GM12878 (cell line): Measurements from ENCODE around the gene NR6A1.

Source experiments
- E4F1 ChIP-seq: fragments of 450-650 bp; IDR thresholded peaks from 2 replicates; pipeline ENCODE4 v1.6.1; 2018; ENCODE audit warnings: borderline replicate concordance, mild to moderate bottlenecking; ENCODE audit not compliant: partially characterized antibody
- ETV6 ChIP-seq, 2 experiments: fragments of 450-650 bp in 1 of 2; IDR thresholded peaks in 1 of 2; conservative IDR thresholded peaks in 1 of 2; 2 replicates each; pipeline ENCODE4 v1.6.1; 2014; ENCODE audit warnings: antibody characterized with exemption in 1 of 2, borderline replicate concordance in 1 of 2, low read depth in 1 of 2, mild to moderate bottlenecking in 1 of 2, moderate library complexity in 1 of 2
- KDM1A ChIP-seq: fragments of 200-600 bp; sonication (generic); IDR thresholded peaks from 2 replicates; pipeline ENCODE4 v1.6.1; 2016; ENCODE audit warnings: borderline replicate concordance
- NBN ChIP-seq: fragments of 450-650 bp; IDR thresholded peaks from 2 replicates; pipeline ENCODE4 v1.6.1; 2016
- NFYB ChIP-seq: IDR thresholded peaks from 2 replicates; pipeline ENCODE4 v1.6.1; 2011; ENCODE audit warnings: low read depth, mild to moderate bottlenecking, low read length, improper control_type of control experiment, moderate library complexity; ENCODE audit not compliant: insufficient read depth
- NR2C2 ChIP-seq: IDR thresholded peaks from 2 replicates; pipeline ENCODE4 v1.6.1; 2011; ENCODE audit warnings: borderline replicate concordance, low read depth; ENCODE audit not compliant: control insufficient read depth, insufficient read length
- POLR2AphosphoS2 ChIP-seq: IDR thresholded peaks from 2 replicates; pipeline ENCODE4 v1.6.1; 2011; ENCODE audit warnings: low read depth, mild to moderate bottlenecking, low read length, improper control_type of control experiment, moderate library complexity
- REST ChIP-seq: IDR thresholded peaks from 2 replicates; pipeline ENCODE4 v1.6.1; 2012; ENCODE audit warnings: mild to moderate bottlenecking, low read depth, low read length
- TCF7 ChIP-seq: IDR thresholded peaks from 2 replicates; pipeline ENCODE4 v1.6.1; 2014; ENCODE audit warnings: antibody characterized with exemption, borderline replicate concordance
- YY1 ChIP-seq: IDR thresholded peaks from 2 replicates; pipeline ENCODE4 v1.6.1; 2011; ENCODE audit warnings: low read depth, mild to moderate bottlenecking, low read length
- ZNF622 ChIP-seq: fragments of 450-650 bp; IDR thresholded peaks from 2 replicates; pipeline ENCODE4 v1.6.1; 2017; ENCODE audit warnings: mild to moderate bottlenecking, inconsistent platforms
- TF ChIP-seq, protein P1 (sequence below), 3 experiments: IDR thresholded peaks in 2 of 3; conservative IDR thresholded peaks in 1 of 3; 2 replicates each; pipeline ENCODE4 v1.5.1; 2011; ENCODE audit warnings: low read depth in 3 of 3, low read length in 3 of 3, mild to moderate bottlenecking in 3 of 3, control low read depth in 2 of 3, moderate library complexity in 2 of 3, inconsistent platforms in 1 of 3, mixed read lengths in 1 of 3; ENCODE audit not compliant: control insufficient read depth in 2 of 3, insufficient read depth in 1 of 3; ENCODE audit errors: extremely low read depth in 1 of 3
- TF ChIP-seq, protein P2 (sequence below): fragments of 450-650 bp; IDR thresholded peaks from 2 replicates; pipeline ENCODE4 v1.6.1; 2017; ENCODE audit warnings: mild to moderate bottlenecking, moderate library complexity
- TF ChIP-seq, protein P3 (sequence below): fragments of 450-650 bp; IDR thresholded peaks from 2 replicates; pipeline ENCODE4 v1.6.1; 2017; ENCODE audit warnings: mild to moderate bottlenecking, moderate library complexity

GRCh38 chr9:124666642-124667041 lies 104.5 kb downstream of the NR6A1 start:
- TF ChIP-seq, protein P1, sequence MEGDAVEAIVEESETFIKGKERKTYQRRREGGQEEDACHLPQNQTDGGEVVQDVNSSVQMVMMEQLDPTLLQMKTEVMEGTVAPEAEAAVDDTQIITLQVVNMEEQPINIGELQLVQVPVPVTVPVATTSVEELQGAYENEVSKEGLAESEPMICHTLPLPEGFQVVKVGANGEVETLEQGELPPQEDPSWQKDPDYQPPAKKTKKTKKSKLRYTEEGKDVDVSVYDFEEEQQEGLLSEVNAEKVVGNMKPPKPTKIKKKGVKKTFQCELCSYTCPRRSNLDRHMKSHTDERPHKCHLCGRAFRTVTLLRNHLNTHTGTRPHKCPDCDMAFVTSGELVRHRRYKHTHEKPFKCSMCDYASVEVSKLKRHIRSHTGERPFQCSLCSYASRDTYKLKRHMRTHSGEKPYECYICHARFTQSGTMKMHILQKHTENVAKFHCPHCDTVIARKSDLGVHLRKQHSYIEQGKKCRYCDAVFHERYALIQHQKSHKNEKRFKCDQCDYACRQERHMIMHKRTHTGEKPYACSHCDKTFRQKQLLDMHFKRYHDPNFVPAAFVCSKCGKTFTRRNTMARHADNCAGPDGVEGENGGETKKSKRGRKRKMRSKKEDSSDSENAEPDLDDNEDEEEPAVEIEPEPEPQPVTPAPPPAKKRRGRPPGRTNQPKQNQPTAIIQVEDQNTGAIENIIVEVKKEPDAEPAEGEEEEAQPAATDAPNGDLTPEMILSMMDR (IDR thresholded peaks at IDR 0.05 in 2 of 3, conservative IDR thresholded peaks at IDR 0.05 in 1 of 3; ENCODE audit: control insufficient read depth in 2 of 3, extremely low read depth in 1 of 3, insufficient read depth in 1 of 3, low read depth in 3 of 3, low read length in 3 of 3): no peak
- TF ChIP-seq ETV6 (conservative IDR thresholded peaks at IDR 0.05 in 1 of 2, IDR thresholded peaks at IDR 0.05 in 1 of 2; ENCODE audit: borderline replicate concordance in 1 of 2, low read depth in 1 of 2) (no peak), TCF7 (no peak), REST (no peak), ZNF622 (no peak), POLR2AphosphoS2 (no peak), YY1 (no peak), KDM1A (no peak), NBN (no peak), E4F1 (no peak), NFYB (no peak), NR2C2 (no peak)
- TF ChIP-seq, protein P2, sequence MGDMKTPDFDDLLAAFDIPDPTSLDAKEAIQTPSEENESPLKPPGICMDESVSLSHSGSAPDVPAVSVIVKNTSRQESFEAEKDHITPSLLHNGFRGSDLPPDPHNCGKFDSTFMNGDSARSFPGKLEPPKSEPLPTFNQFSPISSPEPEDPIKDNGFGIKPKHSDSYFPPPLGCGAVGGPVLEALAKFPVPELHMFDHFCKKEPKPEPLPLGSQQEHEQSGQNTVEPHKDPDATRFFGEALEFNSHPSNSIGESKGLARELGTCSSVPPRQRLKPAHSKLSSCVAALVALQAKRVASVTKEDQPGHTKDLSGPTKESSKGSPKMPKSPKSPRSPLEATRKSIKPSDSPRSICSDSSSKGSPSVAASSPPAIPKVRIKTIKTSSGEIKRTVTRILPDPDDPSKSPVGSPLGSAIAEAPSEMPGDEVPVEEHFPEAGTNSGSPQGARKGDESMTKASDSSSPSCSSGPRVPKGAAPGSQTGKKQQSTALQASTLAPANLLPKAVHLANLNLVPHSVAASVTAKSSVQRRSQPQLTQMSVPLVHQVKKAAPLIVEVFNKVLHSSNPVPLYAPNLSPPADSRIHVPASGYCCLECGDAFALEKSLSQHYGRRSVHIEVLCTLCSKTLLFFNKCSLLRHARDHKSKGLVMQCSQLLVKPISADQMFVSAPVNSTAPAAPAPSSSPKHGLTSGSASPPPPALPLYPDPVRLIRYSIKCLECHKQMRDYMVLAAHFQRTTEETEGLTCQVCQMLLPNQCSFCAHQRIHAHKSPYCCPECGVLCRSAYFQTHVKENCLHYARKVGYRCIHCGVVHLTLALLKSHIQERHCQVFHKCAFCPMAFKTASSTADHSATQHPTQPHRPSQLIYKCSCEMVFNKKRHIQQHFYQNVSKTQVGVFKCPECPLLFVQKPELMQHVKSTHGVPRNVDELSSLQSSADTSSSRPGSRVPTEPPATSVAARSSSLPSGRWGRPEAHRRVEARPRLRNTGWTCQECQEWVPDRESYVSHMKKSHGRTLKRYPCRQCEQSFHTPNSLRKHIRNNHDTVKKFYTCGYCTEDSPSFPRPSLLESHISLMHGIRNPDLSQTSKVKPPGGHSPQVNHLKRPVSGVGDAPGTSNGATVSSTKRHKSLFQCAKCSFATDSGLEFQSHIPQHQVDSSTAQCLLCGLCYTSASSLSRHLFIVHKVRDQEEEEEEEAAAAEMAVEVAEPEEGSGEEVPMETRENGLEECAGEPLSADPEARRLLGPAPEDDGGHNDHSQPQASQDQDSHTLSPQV: no peak
- TF ChIP-seq, protein P3, sequence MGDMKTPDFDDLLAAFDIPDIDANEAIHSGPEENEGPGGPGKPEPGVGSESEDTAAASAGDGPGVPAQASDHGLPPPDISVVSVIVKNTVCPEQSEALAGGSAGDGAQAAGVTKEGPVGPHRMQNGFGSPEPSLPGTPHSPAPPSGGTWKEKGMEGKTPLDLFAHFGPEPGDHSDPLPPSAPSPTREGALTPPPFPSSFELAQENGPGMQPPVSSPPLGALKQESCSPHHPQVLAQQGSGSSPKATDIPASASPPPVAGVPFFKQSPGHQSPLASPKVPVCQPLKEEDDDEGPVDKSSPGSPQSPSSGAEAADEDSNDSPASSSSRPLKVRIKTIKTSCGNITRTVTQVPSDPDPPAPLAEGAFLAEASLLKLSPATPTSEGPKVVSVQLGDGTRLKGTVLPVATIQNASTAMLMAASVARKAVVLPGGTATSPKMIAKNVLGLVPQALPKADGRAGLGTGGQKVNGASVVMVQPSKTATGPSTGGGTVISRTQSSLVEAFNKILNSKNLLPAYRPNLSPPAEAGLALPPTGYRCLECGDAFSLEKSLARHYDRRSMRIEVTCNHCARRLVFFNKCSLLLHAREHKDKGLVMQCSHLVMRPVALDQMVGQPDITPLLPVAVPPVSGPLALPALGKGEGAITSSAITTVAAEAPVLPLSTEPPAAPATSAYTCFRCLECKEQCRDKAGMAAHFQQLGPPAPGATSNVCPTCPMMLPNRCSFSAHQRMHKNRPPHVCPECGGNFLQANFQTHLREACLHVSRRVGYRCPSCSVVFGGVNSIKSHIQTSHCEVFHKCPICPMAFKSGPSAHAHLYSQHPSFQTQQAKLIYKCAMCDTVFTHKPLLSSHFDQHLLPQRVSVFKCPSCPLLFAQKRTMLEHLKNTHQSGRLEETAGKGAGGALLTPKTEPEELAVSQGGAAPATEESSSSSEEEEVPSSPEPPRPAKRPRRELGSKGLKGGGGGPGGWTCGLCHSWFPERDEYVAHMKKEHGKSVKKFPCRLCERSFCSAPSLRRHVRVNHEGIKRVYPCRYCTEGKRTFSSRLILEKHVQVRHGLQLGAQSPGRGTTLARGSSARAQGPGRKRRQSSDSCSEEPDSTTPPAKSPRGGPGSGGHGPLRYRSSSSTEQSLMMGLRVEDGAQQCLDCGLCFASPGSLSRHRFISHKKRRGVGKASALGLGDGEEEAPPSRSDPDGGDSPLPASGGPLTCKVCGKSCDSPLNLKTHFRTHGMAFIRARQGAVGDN: no peak
